Panc1 (cell line): ENCODE measurements around the gene KLHDC7A. TPM values are rescaled to one million over a fixed set of nuclear protein-coding genes. Genes with fewer than 3 reads are reported as not detected.

Experiments used
- ATAC-seq: fragments of 200-7000 bp; cut with Tn5 transposase; 2 replicates; pipeline ENCODE4 v1.9.1; 2020; ENCODE audit warnings: mild to moderate bottlenecking, moderate library complexity
- BruUV-seq: library from RNA; stranded (reverse); fragments of 400-500 nt; replicated peaks from 2 replicates; lab custom pipeline; 2021; lab: Mats Ljungman, UMichigan
- CTCF ChIA-PET: fragments of 300-600 bp; sonication (Branson Sonifier 250); formaldehyde crosslinking; loops from one replicate; lab custom pipeline; 2022; ENCODE audit warnings: antibody characterized with exemption; lab: Charles Lee
- POLR2A ChIA-PET: fragments of 300-600 bp; sonication (Branson Sonifier 250); formaldehyde crosslinking; loops from one replicate; lab custom pipeline; 2022; ENCODE audit warnings: antibody characterized with exemption; lab: Charles Lee
- DNase-seq: peaks from one replicate; pipeline ENCODE4 v3.0.0-alpha.2; 2010; ENCODE audit warnings: low read depth, low spot score
- H3K27ac ChIP-seq: 2 replicates; pipeline ENCODE4 v1.5.1; 2011; ENCODE audit warnings: mild to moderate bottlenecking, low read length, inconsistent platforms
- H3K27me3 ChIP-seq: fragments of 200-500 bp; sonication (Bioruptor generic); 2 replicates; pipeline ENCODE4 v1.6.0; 2014; ENCODE audit warnings: low read length, inconsistent platforms; ENCODE audit not compliant: control insufficient read depth, insufficient read depth
- H3K36me3 ChIP-seq: fragments of 200-500 bp; sonication (Bioruptor generic); 2 replicates; pipeline ENCODE4 v1.5.1; 2014; ENCODE audit warnings: inconsistent platforms, mild to moderate bottlenecking, low read length, moderate library complexity; ENCODE audit not compliant: control insufficient read depth, insufficient read depth
- H3K4me1 ChIP-seq: 2 replicates; pipeline ENCODE4 v1.5.1; 2011; ENCODE audit warnings: inconsistent platforms, mild to moderate bottlenecking, low read length, moderate library complexity; ENCODE audit not compliant: control insufficient read depth, insufficient read depth
- H3K4me3 ChIP-seq, 2 experiments: 2 replicates each; pipeline ENCODE4 v1.5.1; 2011 to 2012; ENCODE audit warnings: low read depth in 2 of 2, low read length in 2 of 2, mild to moderate bottlenecking in 2 of 2, inconsistent platforms in 1 of 2, moderate library complexity in 1 of 2
- H3K9me3 ChIP-seq: fragments of 200-500 bp; sonication (Bioruptor generic); 2 replicates; pipeline ENCODE4 v1.5.1; 2014; ENCODE audit warnings: low read depth, mild to moderate bottlenecking, inconsistent platforms, low read length, moderate library complexity; ENCODE audit not compliant: control insufficient read depth, insufficient read depth
- CTCF ChIP-seq: fragments of 450-650 bp; IDR thresholded peaks from 2 replicates; pipeline ENCODE4 v1.5.1; 2017; ENCODE audit warnings: mild to moderate bottlenecking
- POLR2AphosphoS5 ChIP-seq: IDR thresholded peaks from 2 replicates; pipeline ENCODE4 v1.6.1; 2012; ENCODE audit warnings: mild to moderate bottlenecking, low read depth, low read length, moderate library complexity
- REST ChIP-seq, 2 experiments: IDR thresholded peaks; 2 replicates each; pipeline ENCODE4 v1.6.1; 2011 to 2012; ENCODE audit warnings: low read depth in 2 of 2, control low read depth in 1 of 2, low read length in 1 of 2, mild to moderate bottlenecking in 1 of 2, moderate library complexity in 1 of 2; ENCODE audit not compliant: insufficient read depth in 1 of 2
- SIN3A ChIP-seq: IDR thresholded peaks from 2 replicates; pipeline ENCODE4 v1.6.1; 2012; ENCODE audit warnings: low read depth, mild to moderate bottlenecking, low read length, moderate library complexity, borderline replicate concordance; ENCODE audit not compliant: insufficient read depth
- TCF7L2 ChIP-seq: IDR thresholded peaks from 2 replicates; pipeline ENCODE4 v1.6.1; 2011; ENCODE audit warnings: mild to moderate bottlenecking, low read depth, low read length, inconsistent platforms
- in situ Hi-C: cut with HindIII; loops from 2 replicates; pipeline ENCODE4 v1.10.0; 2016; ENCODE audit warnings: low sequenced_read_pairs, low pct_unique_long_range_greater_than_20kb
- intact Hi-C: fragments of 100-400 bp; cut with micrococcal nuclease; formaldehyde crosslinking; loops from one replicate; pipeline ENCODE4 v1.10.0; 2022; ENCODE audit not compliant: unreplicated experiment
- total RNA-seq: library from RNA; stranded (reverse); gene quantifications from one replicate; pipeline ENCODE4 v1.2.1, GENCODE V29; 2021; ENCODE audit not compliant: unreplicated experiment

KLHDC7A gene
- total RNA-seq, 1 experiment from 2014 or later: 0.31 TPM

- H3K4me1 ChIP-seq: no peaks in the 10 kb centered on the region
- no peak overlapping the region for H3K4me3 ChIP-seq
- peaks cover 9% of the 10 kb centered on the region for H3K27me3 ChIP-seq
- TF ChIP-seq REST (IDR thresholded peaks at IDR 0.05; ENCODE audit: insufficient read depth in 1 of 2, low read depth in 2 of 2, low read length in 1 of 2) (no peak), SIN3A (no peak), POLR2AphosphoS5 (no peak), CTCF (no peak), TCF7L2 (no peak)
- in situ Hi-C loops: no loop called here
- ChIA-PET POLR2A (no interaction called here), CTCF (no interaction called here)
- no TSS peak for BruUV-seq
- no peaks in the 10 kb centered on the region for H3K36me3 ChIP-seq
- no peak overlapping the region for H3K27ac ChIP-seq
- intact Hi-C loops: no loop called here
- ATAC-seq (no peak), DNase-seq (no peak)
- H3K9me3 ChIP-seq: no peaks in the 10 kb centered on the region
Measured at GRCh38 chr1:18464665-18465050, 16.1 kb upstream of the KLHDC7A start.

- BruUV-seq: no TSS peak
- no peak overlapping the region for H3K27ac ChIP-seq
- no peaks in the 10 kb centered on the region for H3K36me3 ChIP-seq
- ChIA-PET POLR2A (no interaction called here), CTCF (no interaction called here)
- no peak for ATAC-seq
- intact Hi-C loops: no loop called here
- no peaks in the 10 kb centered on the region for H3K4me1 ChIP-seq
- TF ChIP-seq REST (IDR thresholded peaks at IDR 0.05; ENCODE audit: insufficient read depth in 1 of 2, low read depth in 2 of 2, low read length in 1 of 2): no peak
- no peak for TF ChIP-seq SIN3A
- no peak for TF ChIP-seq CTCF
- no peak for TF ChIP-seq POLR2AphosphoS5
- no peak for TF ChIP-seq TCF7L2
- in situ Hi-C loops: no loop called here
- no peaks in the 10 kb centered on the region for H3K9me3 ChIP-seq
- no peak for DNase-seq
- no peak overlapping the region for H3K4me3 ChIP-seq
- H3K27me3 ChIP-seq: peaks cover 2% of the 10 kb centered on the region; the same call in 1 of the 2 replicates
Measured at GRCh38 chr1:18466676-18467075, 14.1 kb upstream of the KLHDC7A start.
